ENCODE results near the gene ENGASE. TPM values are rescaled to one million over a fixed set of nuclear protein-coding genes. Genes with fewer than 3 reads are reported as not detected.

The ENGASE gene
- total RNA-seq, 1 donor from 2014 or later: 76.2 TPM

GRCh38 chr17:79135011-79135410 lies 60.4 kb downstream of the ENGASE start:
- no peaks in the 10 kb centered on the region for H3K9me3 Mint-ChIP-seq
- no peaks in the 10 kb centered on the region for H3K36me3 Mint-ChIP-seq

GRCh38 chr17:79135628-79136405 lies 61.2 kb downstream of the ENGASE start:
- no peak overlapping the region for H3K4me3 Mint-ChIP-seq
- H3K27me3 Mint-ChIP-seq (ENCODE audit: low read depth): peaks cover 85% of the 10 kb centered on the region
- no peaks in the 10 kb centered on the region for H3K36me3 Mint-ChIP-seq
- no peak for DNase-seq (ENCODE audit: low spot score in 2 of 2, unreplicated experiment in 2 of 2)
- H3K9me3 Mint-ChIP-seq: no peaks in the 10 kb centered on the region
- H3K27ac Mint-ChIP-seq: no peak overlapping the region
- no peak for TF ChIP-seq CTCF (IDR thresholded peaks at IDR 0.05; ENCODE audit: unreplicated experiment)
- no peaks in the 10 kb centered on the region for H3K4me1 Mint-ChIP-seq

More at GRCh38 chr17:79135011-79135410, 60.4 kb downstream of the ENGASE start:
- Mint-ChIP-seq H3K4me1 (no peaks in the 10 kb centered on the region), H3K27me3 (ENCODE audit: low read depth) (peaks cover 85% of the 10 kb centered on the region), H3K4me3 (no peak overlapping the region), H3K27ac (no peak overlapping the region)
- DNase-seq (ENCODE audit: low spot score in 2 of 2, unreplicated experiment in 2 of 2): no peak
- no peak for TF ChIP-seq CTCF (IDR thresholded peaks at IDR 0.05; ENCODE audit: unreplicated experiment)

Other genes starting within 250 kb of the ENGASE start
- 62.0 to 63.0 TPM (median 62.5 TPM) in 3 replicates for gene USP36, start 234.0 kb upstream of the ENGASE start, total RNA-seq
- 3.2 to 4.2 TPM (median 3.8 TPM) in 3 replicates for gene CEP295NL, start 171.6 kb upstream of the ENGASE start, total RNA-seq
- 106 to 109 TPM (median 106 TPM) in 3 replicates for gene TIMP2, start 149.4 kb upstream of the ENGASE start, total RNA-seq
- gene LGALS3BP, start 94.9 kb upstream of the ENGASE start, total RNA-seq: 373 to 393 TPM (median 375 TPM) in 3 replicates
- gene CANT1, start 65.1 kb upstream of the ENGASE start, total RNA-seq: 64.2 to 79.3 TPM (median 68.2 TPM) in 3 replicates
- gene C1QTNF1, start 50.7 kb upstream of the ENGASE start, total RNA-seq: 21.9 to 22.1 TPM (median 22.1 TPM) in 3 replicates